ENCODE data around the gene CATSPER1.
A peak's percentile ranks its signal among the peaks of the same experiment; 100 is the strongest.
"Not testable (repeated sequence)": the region's sequence is repeated elsewhere in the genome, so short reads cannot be mapped to it uniquely, and the experiment has no call there.

Gene CATSPER1

DNA sequence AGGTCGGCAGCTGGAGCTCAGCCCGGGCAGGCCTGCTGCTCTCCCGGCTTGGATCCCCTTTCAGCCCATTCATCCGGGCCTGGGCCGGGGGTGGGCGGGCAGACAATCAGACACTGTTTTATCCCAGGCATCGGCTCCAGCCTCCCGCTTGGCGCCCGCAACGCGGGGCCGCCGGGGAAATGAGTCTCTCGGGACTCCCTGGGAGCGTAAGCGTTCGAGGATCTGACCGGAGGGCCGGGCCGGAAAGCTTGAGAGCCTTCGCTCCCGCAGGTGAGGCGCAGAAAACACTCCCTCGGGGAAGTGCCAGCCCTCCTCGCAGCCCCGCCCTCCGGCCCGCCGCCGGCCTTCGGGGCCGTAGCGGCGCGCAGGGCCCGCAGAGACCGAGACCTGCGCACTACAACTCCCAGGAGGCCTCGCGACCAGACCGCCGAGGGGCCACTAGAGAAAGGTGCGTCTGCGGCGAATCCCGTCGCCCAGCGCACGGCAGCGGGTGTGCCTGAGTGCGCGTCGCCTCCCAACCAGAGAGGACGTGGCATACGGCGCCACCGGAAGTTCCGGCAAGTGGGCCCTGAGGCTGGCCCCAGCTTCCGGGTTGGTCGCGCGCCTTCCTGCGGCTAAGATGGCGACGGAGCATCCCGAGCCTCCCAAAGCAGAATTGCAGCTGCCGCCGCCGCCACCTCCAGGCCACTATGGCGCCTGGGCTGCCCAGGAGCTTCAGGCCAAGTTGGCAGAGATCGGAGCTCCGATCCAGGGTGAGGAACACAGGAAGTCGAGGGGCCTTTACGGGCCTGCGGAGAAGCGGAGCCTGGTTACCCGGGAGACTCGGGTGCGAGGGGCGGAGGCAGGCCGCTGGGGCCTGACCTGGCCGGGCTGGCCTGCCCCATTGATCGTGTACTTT, 25.7 kb upstream of the CATSPER1 start, which contains the start of gene SF3B2:
TSS of gene SF3B2 (plus strand) at position 599 of the 898 bp plus-strand sequence. CDS start at position 620, 21 bp downstream.
- peak within 1 kb of the TSS; percentile 90 for H3K4me3 ChIP-seq (ENCODE audit: low read depth, low read length)

- peak overlapping the region; percentile 54 for H3K4me3 ChIP-seq (ENCODE audit: low read depth, low read length)
These were observed 25.1 kb upstream of the CATSPER1 start for GRCh38 chr11:66051371-66051765.

- no peak overlapping the region for H3K4me3 ChIP-seq (ENCODE audit: low read depth, low read length)
These were observed 24.4 kb upstream of the CATSPER1 start for GRCh38 chr11:66050581-66051231.

DNA sequence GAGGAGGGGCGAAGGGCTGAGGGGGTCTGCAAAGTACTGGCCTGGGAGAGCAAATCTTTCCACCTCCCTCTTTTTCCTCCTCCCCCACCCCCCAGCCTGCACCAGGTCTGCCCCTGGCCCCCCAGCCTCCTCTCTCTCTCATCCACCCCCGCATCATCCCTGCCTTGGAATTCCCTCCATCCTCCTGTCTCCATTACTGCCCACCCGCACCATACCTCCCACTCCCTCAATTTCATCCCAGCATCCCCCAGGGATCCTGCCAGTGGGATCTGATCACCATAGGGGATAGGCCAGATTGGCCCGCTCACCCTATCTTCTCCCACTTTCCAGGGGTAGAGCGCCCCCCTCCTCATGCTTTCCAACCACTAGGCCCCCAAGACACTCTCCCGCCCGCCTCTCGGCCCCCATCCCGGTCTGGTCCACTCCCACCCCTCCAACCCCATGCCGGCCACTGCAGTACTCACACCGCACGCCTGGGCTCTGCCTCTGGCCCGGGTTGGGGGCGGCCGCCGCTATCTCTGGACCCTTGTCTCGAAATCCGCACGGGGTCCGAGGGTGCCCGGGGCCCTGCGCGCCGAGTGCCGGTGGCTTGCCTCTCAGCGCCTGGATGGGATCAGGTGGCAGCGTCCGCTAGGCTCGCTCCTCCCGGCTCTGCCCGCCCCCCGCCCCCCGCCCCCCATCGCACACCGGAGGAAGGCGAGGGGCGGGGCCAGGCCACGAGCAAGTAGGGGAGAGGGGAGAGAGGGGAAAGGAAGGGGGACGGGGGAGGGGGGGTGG, 22.5 kb upstream of the CATSPER1 start, which contains the start of gene GAL3ST3:
TSS of gene GAL3ST3 (minus strand) at position 615 of the 777 bp plus-strand sequence. CDS start 3,746 bp downstream, outside the sequence.
- peak within 1 kb of the TSS; percentile 53 for H3K4me3 ChIP-seq (ENCODE audit: low read depth, low read length)

DNA sequence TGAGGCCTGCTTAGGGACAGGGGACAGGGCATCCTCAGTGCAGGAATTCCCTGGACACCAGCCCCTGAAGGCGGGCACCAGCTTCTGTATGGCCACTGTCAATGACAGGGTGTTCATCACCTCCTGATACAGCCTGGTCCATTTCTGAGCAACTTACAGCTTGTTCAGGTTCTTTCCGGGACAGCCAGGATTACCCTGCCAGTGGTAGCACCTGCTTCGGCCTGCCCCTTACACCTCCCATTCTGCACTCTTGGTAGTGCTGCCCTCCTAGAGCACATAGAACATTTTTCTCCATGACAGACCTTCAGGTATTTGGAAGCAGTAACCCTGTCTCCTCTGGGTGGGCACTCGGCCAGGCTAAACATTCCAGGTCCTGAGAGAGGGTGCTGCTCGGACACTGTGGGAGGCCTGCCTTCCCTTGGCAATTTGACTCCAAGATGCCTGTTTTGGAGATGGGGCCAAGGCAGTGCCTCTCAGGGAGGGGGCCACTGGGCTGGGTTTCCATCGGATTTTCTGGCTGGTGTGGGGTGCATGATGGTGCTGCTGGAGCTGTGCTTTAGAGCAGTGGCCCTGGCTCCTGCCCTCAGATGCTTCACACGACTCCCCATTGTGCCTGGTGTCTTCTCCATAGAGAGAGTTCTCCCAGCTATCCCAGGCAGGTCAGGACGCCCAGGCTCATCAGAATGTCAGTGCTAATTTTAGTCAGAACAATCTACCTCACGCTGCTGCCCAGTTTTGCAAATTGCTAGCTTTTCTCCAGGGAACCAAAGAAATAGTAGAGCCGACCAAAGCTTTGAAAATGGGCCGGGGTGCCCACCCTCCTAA, 21.5 kb upstream of the CATSPER1 start:
- no peak overlapping the region for H3K4me3 ChIP-seq (ENCODE audit: low read depth, low read length)

DNA sequence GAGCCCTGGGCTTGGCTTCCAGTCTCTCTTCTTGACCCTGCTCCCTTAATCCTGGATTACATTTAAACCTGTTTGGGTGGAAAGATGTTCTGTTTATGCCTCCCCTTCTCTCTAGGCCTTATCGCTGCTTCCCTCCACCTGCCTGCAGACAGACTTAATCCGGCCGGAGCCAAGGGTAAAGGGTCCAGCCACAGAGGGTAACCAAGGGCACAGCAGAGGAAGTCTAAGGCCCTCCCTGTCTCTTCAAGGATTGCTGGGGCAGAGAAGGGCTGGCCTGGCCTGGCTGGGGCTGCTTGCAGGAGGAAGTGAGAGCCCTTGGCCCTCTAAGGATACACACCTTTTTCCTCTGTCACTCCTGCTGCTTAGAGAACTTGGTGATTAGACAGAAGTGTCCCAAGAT, 20.6 kb upstream of the CATSPER1 start:
- H3K4me3 ChIP-seq (ENCODE audit: low read depth, low read length): no peak overlapping the region

- H3K4me3 ChIP-seq (ENCODE audit: low read depth, low read length): no peak overlapping the region
These were observed 18.9 kb upstream of the CATSPER1 start for GRCh38 chr11:66045177-66045639.

- H3K4me3 ChIP-seq (ENCODE audit: low read depth, low read length): no peak overlapping the region
These were observed 18.5 kb upstream of the CATSPER1 start for GRCh38 chr11:66044757-66045156.

- no peak overlapping the region for H3K4me3 ChIP-seq (ENCODE audit: low read depth, low read length)
These were observed 17.0 kb upstream of the CATSPER1 start for GRCh38 chr11:66042996-66043906.

DNA sequence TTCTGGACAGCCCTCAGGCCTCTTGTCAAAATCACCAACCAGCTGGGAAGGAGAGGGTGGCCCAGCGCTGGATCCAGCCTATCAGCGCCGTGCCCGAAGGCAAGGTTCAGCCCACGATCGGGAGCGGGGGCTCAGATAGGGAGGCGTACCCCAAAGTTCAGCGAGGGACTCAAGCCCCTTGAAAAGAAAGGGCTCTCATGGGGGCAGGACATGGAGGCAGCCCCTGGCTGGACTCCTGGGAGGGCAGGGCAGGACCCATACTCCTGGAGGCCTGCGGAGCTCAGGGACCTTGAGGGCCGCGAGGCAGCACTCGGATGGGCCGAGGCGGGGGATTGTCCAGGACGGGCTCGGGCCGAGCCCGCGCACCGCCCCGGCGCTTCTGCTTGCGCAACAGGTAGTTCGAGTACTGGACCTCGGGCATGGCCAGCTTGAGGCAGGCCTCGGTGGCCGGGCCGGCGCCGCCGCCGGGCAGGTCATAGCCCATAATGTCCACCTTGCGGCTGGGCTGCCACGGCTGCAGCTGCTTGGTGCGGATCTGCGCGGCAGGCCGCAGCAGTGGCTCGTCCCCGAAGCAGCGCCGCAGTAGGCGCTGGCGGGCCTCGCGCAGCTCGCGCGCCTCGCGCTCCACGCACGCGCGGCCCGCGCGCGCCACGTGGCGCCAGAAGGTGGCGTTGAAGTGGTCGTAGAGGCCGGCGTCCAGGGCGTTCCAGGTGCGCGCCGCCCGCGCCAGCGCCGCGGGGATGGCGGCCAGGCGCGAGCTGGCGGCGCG, 16.1 kb upstream of the CATSPER1 start:
- H3K4me3 ChIP-seq (ENCODE audit: low read depth, low read length): no peak overlapping the region

DNA sequence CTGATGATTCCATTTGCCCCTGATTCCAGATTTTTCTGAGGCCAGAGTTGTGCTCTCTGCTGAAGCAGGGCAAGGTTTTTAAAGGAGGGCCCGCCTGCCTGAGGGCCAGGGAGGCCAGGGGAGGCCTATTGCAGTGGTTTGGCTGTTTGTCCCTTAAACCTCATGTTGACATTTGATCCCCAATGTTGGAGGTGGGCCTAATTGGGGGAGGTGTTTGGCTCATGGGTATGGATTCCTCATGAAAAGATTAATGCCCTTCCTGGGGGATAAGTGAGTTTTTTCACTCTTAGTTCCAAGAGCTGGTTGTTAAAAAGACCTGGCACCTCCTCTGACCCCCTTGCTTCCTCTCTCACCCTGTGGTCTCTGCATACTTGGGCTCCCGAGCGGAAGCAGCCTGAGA, 13.5 kb upstream of the CATSPER1 start:
- no peak overlapping the region for H3K4me3 ChIP-seq (ENCODE audit: low read depth, low read length)

DNA sequence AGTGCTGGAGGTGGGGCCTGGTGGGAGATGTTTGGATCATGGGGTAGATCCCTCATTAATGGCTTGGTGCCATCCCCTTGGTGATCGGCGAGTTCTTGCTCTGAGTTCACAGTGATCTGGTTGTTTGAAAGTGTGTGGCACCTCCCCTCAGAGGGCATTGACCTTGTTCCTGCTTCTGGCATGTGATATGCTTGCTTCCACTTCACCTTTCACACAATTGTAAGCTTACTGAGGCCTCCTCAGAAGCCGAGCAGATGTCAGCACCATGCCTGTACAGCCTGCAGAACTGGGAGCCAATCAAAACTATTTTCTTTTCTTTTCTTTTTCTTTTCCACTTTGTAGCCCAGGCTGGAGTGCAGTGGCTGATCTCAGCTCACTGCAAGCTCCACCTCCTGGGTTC, 11.0 kb upstream of the CATSPER1 start:
- no peak overlapping the region for H3K4me3 ChIP-seq (ENCODE audit: low read depth, low read length)

DNA sequence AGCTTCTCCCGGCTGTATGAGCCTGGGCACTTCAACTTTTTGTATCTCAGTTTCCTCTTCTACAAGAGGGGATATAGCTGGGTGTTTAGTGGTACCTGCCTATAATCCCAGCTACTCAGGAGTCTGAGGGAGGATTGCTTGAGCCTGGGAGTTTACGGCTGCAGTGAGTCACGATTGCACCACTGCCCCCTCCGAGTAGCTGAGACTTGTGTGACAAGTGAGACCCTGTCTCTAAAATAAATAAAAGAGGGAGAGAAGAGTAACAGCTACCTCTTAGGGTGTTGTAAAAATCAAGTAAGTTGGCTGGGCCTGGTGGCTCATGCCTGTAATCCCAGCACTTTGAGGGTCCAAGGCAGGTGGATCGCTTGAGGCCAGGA, 10.0 kb upstream of the CATSPER1 start:
- no peak overlapping the region for H3K4me3 ChIP-seq (ENCODE audit: low read depth, low read length)

DNA sequence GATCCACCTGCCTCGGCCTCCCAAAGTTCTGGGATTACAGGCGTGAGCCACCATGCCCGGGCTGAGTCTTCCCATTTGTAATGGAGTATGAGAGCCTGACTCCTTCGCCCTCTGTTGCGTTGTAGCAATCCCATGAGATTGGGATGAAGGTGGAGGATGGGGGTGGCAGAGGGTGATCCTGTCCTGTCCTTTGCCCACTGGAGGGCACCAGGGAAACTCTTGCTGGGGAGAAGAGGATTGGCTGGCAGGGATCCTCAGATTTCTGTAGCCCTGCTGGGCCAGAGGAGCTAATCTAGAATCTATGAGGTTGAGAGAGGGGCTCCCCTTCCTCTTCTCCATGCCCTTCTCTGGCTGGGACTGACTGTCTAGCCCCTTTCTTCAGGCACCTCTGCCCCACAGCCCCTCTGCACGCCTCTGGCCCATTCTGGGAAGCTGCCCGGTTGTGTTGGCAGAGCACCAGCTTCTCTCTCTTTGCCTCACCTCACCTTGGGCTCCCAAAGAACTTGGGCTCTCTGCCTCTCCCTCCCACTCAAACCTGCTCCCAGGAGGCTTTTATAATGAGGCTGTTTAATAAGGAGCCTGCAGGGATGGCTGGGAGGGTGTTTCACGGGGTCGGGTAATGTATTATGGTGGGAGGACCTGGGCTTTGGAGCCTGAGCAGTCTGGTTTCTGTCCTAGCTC, 9.5 kb upstream of the CATSPER1 start:
- no peak overlapping the region for H3K4me3 ChIP-seq (ENCODE audit: low read depth, low read length)

- H3K4me3 ChIP-seq (ENCODE audit: low read depth, low read length): no peak overlapping the region
These were observed 6.9 kb upstream of the CATSPER1 start for GRCh38 chr11:66032957-66033735.

DNA sequence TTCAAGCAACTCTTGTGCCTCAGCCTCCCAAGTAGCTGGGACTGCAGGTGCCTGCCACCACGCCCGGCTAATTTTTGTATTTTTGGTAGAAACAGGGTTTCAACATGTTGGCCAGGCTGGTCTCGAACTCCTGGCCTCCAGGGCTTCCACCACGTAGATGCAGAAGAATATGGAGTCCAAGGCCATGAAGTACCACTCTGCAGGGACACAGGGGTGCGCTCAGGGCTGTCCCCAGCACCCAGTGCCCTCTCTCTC, 3.2 kb downstream of the CATSPER1 start:
- H3K4me3 ChIP-seq (ENCODE audit: low read depth, low read length): not testable (repeated sequence)

DNA sequence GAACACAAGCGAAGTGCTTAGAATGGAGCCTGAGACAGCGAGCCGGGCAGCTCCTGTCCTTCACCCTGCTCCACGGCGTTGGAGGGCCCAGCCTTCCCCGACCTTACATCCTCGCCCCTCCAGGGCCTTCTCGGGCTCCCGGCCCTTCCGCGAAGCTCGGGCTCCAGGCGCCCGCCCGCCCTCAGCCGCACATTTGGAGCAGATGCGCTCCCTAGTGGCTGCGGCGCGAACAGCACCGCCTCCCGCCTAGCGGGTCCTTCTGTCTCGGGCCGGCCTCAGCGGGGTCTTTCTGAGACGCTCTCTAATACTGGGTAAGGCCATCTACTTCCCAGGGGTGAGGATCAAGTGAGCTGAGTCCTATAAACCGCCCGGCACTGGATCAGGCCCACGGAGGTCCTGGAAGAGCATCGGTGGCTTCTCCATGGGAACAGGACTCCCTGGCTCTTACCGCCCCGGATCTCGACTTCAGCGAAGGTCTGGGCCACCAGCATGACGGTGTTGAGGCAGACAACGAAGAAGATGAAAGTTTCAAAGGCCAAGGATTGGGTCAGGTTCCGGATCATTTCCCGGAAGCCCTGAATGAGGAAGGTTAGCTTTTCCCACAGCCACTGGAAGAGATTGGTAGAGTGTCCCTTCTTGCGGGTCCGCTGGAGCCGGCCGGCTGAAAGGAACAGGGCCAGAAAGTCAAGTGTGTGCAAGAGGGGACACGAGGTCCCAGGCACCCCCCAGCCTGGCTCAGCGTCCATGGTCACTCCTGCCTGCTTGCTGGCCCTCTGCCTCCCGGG, 3.7 kb downstream of the CATSPER1 start:
- H3K4me3 ChIP-seq (ENCODE audit: low read depth, low read length): no peak overlapping the region
